Kidney epithelial cell (primary cell): ENCODE data around the gene UBN1. TPM values are rescaled to one million over a fixed set of nuclear protein-coding genes. Genes with fewer than 3 reads are reported as not detected.

Source experiments
- DNase-seq: peaks from one replicate; pipeline ENCODE4 v3.0.0-alpha.2; 2010; ENCODE audit warnings: low read depth
- H3K27me3 ChIP-seq: 2 replicates; pipeline ENCODE4 v1.6.0; 2011; ENCODE audit warnings: low read length; ENCODE audit not compliant: control insufficient read depth, insufficient read depth
- H3K36me3 ChIP-seq: 2 replicates; pipeline ENCODE4 v1.5.1; 2011; ENCODE audit warnings: low read length; ENCODE audit not compliant: control insufficient read depth, insufficient read depth
- H3K4me3 ChIP-seq: 2 replicates; pipeline ENCODE4 v1.5.1; 2011; ENCODE audit warnings: low read depth, mild to moderate bottlenecking, control low read depth, low read length
- CTCF ChIP-seq: IDR thresholded peaks from 2 replicates; pipeline ENCODE4 v1.5.1; 2011; ENCODE audit warnings: mild to moderate bottlenecking, moderate library complexity, low read length, control low read depth, inconsistent platforms; ENCODE audit not compliant: insufficient read depth, poor library complexity, severe bottlenecking
- total RNA-seq: library from RNA; depleted of rRNA; stranded (reverse); fragments of >200 nt; gene quantifications from 2 replicates; pipeline ENCODE4 v1.2.3, GENCODE V29; 2015

The UBN1 gene
- total RNA-seq, 1 donor from 2014 or later: 33.3 TPM

GRCh38 chr16:4814542-4815173 lies 32.6 kb upstream of the UBN1 start:
- Histone ChIP-seq H3K27me3 (no peaks in the 10 kb centered on the region), H3K4me3 (no peak overlapping the region), H3K36me3 (peaks cover 5% of the 10 kb centered on the region)
- DNase-seq: no peak
- no peak for TF ChIP-seq CTCF

- H3K36me3 ChIP-seq: peaks cover 1% of the 10 kb centered on the region
- H3K4me3 ChIP-seq: no peak overlapping the region
- H3K27me3 ChIP-seq: no peaks in the 10 kb centered on the region
- DNase-seq: no peak
- no peak for TF ChIP-seq CTCF
Measured at GRCh38 chr16:4820652-4821051, 26.6 kb upstream of the UBN1 start.

- H3K4me3 ChIP-seq: no peak overlapping the region
- no peak for TF ChIP-seq CTCF
- DNase-seq: no peak
- H3K27me3 ChIP-seq: no peaks in the 10 kb centered on the region
- peaks cover 1% of the 10 kb centered on the region for H3K36me3 ChIP-seq
Measured at GRCh38 chr16:4825196-4825595, 22.1 kb upstream of the UBN1 start.

GRCh38 chr16:4826526-4826925 lies 20.8 kb upstream of the UBN1 start:
- Histone ChIP-seq H3K36me3 (no peaks in the 10 kb centered on the region), H3K4me3 (no peak overlapping the region), H3K27me3 (no peaks in the 10 kb centered on the region)
- no peak for TF ChIP-seq CTCF
- DNase-seq: no peak

- Histone ChIP-seq H3K36me3 (no peaks in the 10 kb centered on the region), H3K4me3 (no peak overlapping the region), H3K27me3 (no peaks in the 10 kb centered on the region)
- no peak for TF ChIP-seq CTCF
- no peak for DNase-seq
Measured at GRCh38 chr16:4826980-4827379, 20.3 kb upstream of the UBN1 start.

GRCh38 chr16:4828567-4829321 lies 18.5 kb upstream of the UBN1 start:
- no peak overlapping the region for H3K4me3 ChIP-seq
- TF ChIP-seq CTCF: no peak
- no peak for DNase-seq
- no peaks in the 10 kb centered on the region for H3K27me3 ChIP-seq
- H3K36me3 ChIP-seq: no peaks in the 10 kb centered on the region
